CD4-positive, alpha-beta T cell treated with Interleukin-6 at 100 ng/mL for 8 hours (primary cell): ENCODE data around the gene AGFG2.
"Not testable (repeated sequence)": the region's sequence is repeated elsewhere in the genome, so short reads cannot be mapped to it uniquely, and the experiment has no call there.

Source experiments
- DNase-seq: peaks from one replicate; pipeline ENCODE4 v3.0.0-alpha.2; 2020; ENCODE audit warnings: mixed read lengths, low spot score

Gene AGFG2

DNA sequence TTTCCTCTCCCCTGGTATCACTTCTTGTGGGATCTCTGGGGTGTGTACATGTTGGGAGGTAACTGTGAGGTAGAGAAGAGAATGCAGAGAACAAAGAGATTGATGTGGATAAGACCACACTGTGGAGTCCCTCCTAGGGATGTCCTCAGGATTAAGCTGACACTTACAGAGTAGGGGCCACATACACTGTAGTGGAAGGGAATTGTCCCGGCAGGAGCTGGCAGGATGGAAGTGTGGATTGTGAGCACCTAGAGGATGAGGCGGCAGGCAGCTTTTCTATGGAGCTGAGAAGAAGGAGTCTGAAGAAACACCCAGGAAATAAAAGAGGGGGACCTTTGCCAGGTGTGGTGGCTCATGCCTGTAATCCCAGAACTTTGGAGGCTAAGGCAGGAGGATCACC lies 13.5 kb downstream of the AGFG2 start:
- DNase-seq = no peak

GRCh38 chr7:100553032-100553431 lies 14.0 kb downstream of the AGFG2 start:
- no peak for DNase-seq

DNA sequence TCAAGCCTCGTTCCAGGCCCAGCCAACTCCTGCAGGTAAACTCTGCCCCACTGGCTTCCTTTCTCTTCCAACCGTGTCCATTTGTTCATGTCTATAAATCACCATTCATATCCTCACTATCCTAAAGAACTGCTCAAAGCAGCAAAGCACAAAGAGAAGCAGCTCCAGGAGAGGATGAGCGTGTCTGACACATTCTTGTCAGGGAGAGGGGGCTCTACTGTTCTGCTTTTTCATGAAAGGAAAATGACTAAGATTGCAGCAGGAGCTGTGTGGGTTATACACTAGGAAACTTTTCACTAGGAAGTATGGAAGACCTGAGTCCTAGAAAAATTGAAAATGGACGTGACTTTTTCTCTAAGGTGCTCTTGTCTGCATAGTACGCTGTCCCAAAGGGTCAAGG lies 16.7 kb downstream of the AGFG2 start:
- no peak for DNase-seq

- no peak for DNase-seq
These were observed 17.5 kb downstream of the AGFG2 start for GRCh38 chr7:100556541-100556940.

- DNase-seq = no peak
These were observed 20.1 kb downstream of the AGFG2 start for GRCh38 chr7:100559127-100559526.

DNA sequence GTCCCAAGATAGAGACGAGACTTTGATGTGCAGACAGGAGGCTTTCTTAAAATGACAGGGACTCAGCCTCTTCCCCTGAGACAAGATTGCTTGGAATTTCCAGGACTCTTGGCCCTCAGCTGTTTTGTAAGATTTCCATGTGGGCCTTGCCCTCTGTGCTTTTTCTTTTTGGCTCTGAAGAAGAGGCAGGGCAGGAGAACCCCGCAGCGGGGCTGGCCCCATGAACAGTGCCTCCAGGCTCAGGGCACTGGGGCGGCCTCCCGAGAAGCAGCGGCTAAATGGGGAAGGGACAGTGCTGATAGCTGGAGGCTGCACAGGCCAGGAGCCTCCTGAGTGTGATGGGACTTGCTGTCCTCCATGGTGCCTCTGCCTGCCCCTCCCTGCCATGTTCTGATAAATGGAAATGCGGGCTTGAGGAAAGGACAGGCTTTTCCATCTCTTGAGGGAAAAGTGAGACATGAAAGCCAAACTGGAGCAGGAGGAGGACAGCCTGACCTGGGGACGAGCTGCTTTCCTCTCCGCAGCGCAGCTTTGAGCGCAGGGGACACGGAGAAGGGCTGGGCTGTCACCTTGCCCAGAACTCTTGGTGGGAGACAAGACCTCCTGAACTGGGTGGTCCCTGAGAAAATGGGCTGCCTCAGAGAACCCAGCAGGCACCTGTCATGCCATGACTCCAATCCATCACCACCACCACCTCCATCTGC lies 22.6 kb downstream of the AGFG2 start:
- no peak for DNase-seq

DNA sequence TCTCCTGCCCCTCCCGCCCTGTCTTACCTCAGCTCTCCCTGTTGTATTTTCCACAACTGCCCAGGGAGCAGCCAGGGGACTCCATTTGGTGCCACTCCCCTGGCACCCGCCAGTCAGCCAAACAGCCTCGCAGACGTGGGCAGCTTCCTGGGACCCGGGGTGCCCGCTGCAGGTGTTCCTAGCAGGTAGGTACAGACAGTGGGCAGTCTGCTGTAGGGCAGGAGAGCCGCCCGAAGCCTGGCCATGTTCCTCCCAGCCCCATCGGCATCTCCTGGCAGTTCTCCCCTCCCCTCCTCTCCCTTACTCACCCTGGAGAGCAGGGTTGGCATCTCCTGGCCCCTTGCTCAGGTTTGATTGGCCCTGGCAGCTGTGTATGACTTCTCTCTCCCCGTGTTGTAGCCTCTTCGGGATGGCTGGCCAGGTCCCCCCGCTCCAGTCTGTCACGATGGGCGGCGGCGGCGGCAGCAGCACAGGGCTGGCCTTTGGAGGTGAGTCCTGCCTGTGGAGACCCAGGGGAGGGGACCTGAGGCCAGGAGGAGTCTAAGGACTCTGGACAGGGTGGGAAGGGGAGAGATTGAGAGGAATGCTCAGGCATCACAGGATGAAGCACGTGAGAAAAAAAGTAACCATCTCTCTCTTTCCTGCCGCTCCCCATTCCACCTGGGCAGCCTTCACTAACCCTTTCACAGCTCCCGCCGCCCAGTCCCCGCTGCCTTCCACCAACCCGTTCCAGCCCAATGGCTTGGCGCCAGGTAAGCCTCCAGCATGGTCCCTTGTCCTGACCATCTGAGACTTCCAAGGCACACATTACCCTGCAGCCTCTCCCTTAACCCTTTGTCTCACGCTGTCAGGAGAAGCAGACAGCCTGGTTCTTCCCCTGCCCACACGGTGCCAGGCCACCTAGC lies 23.4 kb downstream of the AGFG2 start:
- no peak for DNase-seq

GRCh38 chr7:100563100-100563564 lies 24.1 kb downstream of the AGFG2 start:
- DNase-seq = no peak

DNA sequence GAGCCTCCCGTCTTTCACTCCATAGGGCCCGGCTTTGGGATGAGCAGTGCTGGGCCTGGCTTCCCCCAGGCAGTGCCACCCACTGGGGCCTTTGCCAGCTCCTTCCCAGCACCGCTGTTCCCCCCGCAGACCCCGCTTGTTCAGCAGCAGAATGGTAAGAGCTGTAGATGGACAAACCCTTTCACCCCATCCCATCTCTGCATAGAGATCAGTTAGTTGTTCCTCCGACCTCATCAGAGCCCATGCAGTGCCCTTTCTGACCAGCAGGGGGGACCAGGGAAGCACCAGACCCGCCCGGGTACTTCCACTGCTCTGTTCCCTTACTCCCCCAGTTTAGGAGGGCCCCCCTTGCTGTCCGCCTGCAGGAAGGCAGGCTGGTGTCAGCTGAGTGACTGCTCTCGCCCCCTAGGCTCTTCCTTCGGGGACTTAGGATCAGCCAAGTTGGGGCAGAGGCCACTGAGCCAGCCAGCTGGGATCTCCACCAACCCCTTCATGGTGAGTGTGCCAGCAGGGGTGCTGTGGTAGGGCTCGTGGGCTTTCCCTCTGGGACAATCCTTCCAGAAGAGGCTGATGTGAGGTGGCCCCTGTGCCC lies 24.9 kb downstream of the AGFG2 start:
- DNase-seq = peak; percentile 82

DNA sequence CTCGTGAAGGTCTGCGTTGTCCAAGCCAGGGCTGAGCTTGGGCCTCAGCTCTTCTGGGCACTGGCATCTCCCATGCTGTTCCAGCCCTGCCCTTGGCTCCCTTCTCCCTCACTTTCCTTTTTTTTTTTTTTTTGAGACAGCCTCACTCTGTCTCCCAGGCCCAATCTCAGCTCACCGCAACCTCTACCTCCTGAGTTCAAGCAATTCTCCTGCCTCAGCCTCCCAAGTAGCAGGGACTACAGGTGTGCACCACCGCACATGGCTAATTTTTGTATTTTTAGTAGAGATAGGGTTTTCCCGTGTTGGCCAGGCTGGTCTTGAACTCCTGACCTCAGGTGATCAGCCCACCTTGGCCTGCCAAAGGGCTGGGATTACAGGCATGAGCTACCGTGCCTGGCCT lies 25.4 kb downstream of the AGFG2 start:
- not testable (repeated sequence) for DNase-seq

GRCh38 chr7:100565133-100565571 lies 26.1 kb downstream of the AGFG2 start:
- DNase-seq = no peak

DNA sequence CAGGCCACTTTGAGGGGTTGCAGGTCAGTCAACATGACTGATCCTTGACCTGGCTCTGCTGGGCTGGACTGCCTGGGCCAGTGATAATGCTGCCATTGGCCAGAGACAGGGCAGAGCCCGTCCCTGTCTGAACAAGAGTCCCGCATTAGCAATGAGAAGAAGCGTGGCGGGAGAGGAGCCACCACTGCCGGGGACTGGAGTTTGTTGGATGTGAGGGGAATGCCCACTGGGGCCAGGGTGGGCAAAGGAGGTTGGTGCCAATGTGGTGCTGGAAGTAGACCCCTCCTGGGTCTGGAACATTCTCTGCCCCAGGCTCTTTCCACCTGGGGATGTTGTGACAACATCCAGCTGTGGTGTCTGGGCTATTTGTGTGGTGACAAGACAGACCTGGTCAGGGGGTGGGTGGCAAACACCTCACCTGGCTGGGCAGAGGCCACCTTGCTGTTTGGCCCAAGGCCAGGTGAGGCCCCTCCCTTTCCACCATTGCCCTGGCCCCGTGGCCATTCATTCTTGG lies 27.1 kb downstream of the AGFG2 start:
- no peak for DNase-seq

- no peak for DNase-seq
These were observed 28.2 kb downstream of the AGFG2 start for GRCh38 chr7:100567031-100567730.

- no peak for DNase-seq
These were observed 28.8 kb downstream of the AGFG2 start for GRCh38 chr7:100567751-100568175.

DNA sequence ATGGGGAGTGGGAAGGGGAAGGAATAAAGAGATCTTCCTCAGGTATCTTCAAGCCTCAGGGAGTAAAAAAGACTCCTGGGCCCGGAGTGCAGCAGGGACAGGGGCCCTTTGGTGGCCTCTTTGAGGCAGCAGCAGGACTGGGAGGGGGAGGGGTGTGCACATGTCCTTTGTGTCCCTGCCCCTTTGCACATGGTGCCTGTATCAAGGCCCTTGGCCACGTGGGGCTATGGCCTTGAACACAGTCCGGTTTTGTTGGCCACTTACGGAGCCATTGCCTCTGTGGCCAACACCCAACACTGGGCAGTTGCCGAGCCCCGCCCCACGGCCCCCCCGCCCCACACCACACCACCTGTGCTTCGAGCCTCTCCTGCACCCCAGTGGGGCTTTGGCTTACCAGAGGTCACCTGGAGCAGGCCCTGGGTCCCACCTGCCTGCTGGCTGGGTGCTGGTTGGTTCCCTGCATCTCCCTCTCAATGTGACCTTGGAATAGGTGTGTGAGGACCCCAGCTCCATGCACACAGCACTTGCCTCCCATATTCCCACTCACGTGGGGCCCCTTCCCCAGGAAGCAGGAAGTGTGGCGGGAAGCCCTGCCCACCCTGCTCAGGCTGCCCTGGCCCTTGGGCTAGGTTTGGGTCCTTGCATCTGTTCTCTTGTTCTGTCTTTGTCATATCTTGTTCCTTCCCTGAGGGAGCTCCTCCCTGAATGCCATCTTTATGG lies 29.3 kb downstream of the AGFG2 start:
- no peak for DNase-seq

DNA sequence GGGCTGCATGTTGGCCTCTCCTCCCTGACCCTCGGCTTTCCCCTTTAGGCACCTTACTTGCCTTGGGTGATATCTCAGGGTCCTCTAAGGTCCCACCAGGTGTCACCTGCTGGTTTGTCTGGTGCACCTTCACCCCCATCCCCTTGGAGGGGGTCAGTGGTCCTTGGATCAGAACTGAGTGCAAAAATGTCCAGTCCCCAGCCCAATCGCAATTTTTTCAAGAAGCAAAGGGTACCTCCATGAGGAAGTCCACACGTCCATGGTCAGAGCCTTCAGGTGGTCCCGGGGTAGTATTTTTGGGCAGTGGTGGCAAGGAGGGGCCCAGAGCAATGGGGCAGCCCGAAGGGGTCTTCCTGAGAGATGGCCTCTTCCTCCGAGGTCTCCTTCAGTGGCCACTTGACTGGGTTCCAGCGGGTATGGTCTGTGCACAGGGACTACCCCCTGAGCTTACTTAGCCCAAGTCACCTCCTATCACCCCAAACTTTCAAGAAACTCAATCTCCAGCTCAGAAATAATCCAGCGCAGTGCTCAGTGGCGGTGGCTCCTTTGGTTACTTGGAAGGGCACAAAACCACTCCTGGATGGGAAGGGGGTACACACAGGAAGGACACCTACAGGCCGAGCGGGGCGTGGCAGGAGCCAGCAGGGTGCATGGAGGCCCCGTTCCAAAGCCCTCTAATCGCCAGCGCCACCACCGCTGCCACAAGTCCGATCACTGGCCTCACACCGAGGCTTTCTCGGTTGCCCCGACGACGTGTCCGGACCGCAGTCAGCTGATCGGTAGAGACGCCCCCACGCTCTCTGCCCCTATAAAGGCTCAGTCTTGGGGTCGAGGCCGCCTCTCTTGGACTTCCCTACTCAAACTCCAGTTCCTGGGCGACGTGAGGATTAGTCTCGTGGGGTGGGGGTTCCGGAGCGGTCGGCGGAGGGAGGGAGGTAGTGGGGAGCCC lies 30.2 kb downstream of the AGFG2 start:
- peak; percentile 52 for DNase-seq

GRCh38 chr7:100570954-100571828 lies 32.2 kb downstream of the AGFG2 start:
- DNase-seq = no peak

DNA sequence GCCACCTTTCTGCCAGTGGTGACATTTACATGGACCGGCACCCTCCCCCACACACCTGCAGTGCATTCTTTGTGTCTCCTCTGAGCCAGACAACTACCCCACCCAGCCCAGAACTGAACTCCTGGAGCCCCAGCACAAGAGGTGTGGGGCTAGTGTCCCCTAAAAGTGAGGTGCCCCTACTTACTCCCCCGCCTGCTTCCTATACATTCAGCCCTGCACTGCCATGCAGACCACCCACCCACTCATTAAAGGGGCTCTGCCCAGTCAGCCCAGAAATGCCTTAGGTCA lies 32.8 kb downstream of the AGFG2 start:
- DNase-seq = no peak

- DNase-seq = no peak
These were observed 33.4 kb downstream of the AGFG2 start for GRCh38 chr7:100572281-100572948.
